HTERT RPE-1 (cell line): ENCODE data around the gene RSAD2.

Experiments
- in situ Hi-C: fragments of 300-500 bp; cut with MboI; formaldehyde crosslinking; loops from 4 replicates; pipeline ENCODE4 v1.14.3; 2020; ENCODE audit warnings: low sequenced_read_pairs

RSAD2 gene

GRCh38 chr2:6943971-6944370 is 66.4 kb downstream of the RSAD2 start:
- in situ Hi-C loops: no loop called here

- in situ Hi-C loops: no loop called here
Measured at GRCh38 chr2:6944555-6944954, 67.0 kb downstream of the RSAD2 start.

GRCh38 chr2:6945087-6945813 is 67.7 kb downstream of the RSAD2 start:
- in situ Hi-C loops: no loop called here

- in situ Hi-C loops: no loop called here
Measured at GRCh38 chr2:6945821-6946220, 68.2 kb downstream of the RSAD2 start.

- in situ Hi-C loops: no loop called here
Measured at GRCh38 chr2:6946722-6947121, 69.1 kb downstream of the RSAD2 start.
